Activated naive CD4-positive, alpha-beta T cell treated with anti-CD3 and anti-CD28 coated beads, Interleukin-2, amount 50 U/mL, for 72 hours (primary cell): ENCODE measurements around the gene SHLD1. TPM values are rescaled to one million over a fixed set of nuclear protein-coding genes. Genes with fewer than 3 reads are reported as not detected.
"Not testable (repeated sequence)": the region's sequence is repeated elsewhere in the genome, so short reads cannot be mapped to it uniquely, and the experiment has no call there.

Experiments used
- ATAC-seq, 2 donors: fragments of 150-1000 bp; cut with Tn5 transposase; 2 replicates each; pipeline ENCODE4 v1.10.0; 2021; ENCODE audit warnings: mild to moderate bottlenecking in 2 of 2, moderate library complexity in 2 of 2
- DNase-seq, 2 donors: peaks; one replicate each; pipeline ENCODE4 v3.0.0; 2021 to 2022; ENCODE audit warnings: low spot score in 2 of 2
- H3K27ac Mint-ChIP-seq, 2 donors: one replicate each; pipeline ENCODE4 v1.8.0; 2022; ENCODE audit warnings: mild to moderate bottlenecking in 2 of 2, mixed read lengths in 2 of 2
- H3K36me3 Mint-ChIP-seq, 2 donors: one replicate each; pipeline ENCODE4 v1.8.0; 2022; ENCODE audit warnings: mixed read lengths in 2 of 2
- H3K9me3 Mint-ChIP-seq, 2 donors: one replicate each; pipeline ENCODE4 v1.8.0; 2022; ENCODE audit warnings: mixed read lengths in 2 of 2
- total RNA-seq, 2 donors: library from RNA; stranded (reverse); gene quantifications; one replicate each; pipeline ENCODE4 v1.2.3, GENCODE V29; 2022

Gene SHLD1
- total RNA-seq, 2 donors from 2014 or later = 11.2 to 14.9 TPM

DNA sequence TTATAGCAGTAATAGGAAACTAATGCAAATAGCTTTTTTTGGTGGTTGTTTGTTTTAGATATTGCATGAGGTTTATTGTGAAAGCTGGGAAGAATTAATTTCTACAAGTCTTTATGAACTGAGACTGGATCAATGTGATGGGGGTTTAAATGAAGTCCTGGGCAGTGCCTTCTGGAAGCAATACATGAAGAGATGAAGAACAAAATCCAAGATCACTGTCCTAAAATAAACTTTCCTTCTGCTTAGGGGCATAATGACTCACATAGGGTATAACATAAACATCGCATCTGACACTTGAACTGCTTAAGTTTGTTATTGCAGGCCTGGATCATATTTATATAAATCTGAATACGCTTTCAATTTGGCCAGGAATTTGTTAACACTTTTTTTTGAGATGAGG, 20.9 kb upstream of the SHLD1 start:
- Mint-ChIP-seq H3K9me3 (no peaks in the 10 kb centered on the region), H3K27ac (no peak overlapping the region), H3K36me3 (no peaks in the 10 kb centered on the region)
- DNase-seq (no peak), ATAC-seq (no peak)

DNA sequence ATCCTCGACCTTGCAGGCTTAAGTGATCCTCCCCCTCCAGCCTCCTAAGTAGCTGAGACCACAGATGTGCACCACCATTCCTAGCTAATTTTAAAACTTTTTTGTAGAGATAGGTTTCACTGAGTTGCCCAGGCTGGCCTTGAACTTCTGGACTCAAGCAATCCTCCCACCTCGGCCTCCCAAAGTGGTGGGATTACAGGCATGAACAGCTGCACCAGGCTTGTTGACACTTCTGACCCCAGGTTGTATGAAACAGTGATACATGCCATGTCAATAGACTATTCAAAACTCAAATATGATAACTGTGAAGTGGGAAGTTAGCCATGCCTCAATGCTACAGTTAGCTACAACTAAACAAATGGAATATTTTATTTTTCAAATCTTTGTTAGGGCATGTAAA, 20.1 kb upstream of the SHLD1 start:
- ATAC-seq (no peak), DNase-seq (no peak)
- no peak overlapping the region for H3K27ac Mint-ChIP-seq
- H3K36me3 Mint-ChIP-seq = no peaks in the 10 kb centered on the region
- H3K9me3 Mint-ChIP-seq = no peaks in the 10 kb centered on the region

- ATAC-seq (no peak), DNase-seq (no peak)
- Mint-ChIP-seq H3K36me3 (no peaks in the 10 kb centered on the region), H3K27ac (no peak overlapping the region), H3K9me3 (no peaks in the 10 kb centered on the region)
These were observed 18.3 kb upstream of the SHLD1 start for GRCh38 chr20:5731753-5732366.

DNA sequence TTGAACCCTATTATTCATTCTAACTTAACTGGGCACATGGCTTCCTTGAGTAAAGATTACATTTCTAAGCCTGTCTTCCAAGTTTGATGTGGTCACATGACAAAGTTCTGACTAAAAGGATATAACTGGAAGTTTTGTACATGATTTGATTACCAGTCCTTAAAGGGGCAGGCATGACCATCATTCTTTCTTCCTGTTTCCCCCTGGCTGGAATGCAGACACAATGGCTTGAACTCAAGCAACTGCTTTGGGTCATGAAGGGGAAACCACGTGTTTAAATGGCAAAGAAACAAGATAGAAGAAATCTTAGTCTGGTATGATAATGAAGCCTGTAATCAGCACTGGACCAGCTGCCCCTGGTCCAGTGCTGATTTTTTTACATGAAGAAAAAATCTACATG, 15.6 kb upstream of the SHLD1 start:
- no peak for ATAC-seq
- Mint-ChIP-seq H3K36me3 (no peaks in the 10 kb centered on the region), H3K9me3 (no peaks in the 10 kb centered on the region), H3K27ac (no peak overlapping the region)
- no peak for DNase-seq

DNA sequence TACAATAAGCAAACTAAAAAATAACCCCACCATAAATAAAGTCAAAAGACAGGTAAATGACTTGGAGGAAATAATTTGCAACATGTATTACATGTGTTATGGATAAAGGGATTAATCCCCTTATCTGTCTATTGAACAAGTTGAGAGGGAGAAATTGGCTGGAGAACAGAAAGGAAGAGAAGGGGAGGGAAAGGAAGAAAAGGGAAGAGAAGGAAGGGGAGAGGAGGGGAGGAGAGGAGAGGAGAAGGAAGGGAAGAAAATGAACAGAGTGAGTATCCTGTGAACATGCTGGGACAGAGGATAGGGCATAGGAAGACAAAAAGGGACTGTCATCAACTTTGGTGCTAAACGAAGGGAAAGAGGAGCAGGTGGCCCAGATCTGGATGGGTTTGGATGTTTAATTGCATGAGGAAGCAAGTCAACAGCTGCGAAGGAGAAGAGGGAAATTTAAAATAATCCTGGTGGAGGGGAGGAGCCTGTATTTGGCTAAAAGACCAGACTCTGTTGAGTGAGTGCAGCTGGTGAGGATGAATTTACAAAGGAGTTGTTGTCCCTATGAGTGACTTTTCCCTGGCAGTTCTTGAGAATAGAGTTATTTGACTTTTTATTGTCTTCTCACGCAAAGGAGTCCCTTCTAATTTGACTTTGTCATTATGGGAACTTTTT, 14.2 kb upstream of the SHLD1 start:
- peak overlapping the region in 1 of 2 donors; percentile 5 for H3K27ac Mint-ChIP-seq
- ATAC-seq (no peak), DNase-seq (no peak)
- H3K9me3 Mint-ChIP-seq = no peaks in the 10 kb centered on the region
- H3K36me3 Mint-ChIP-seq = no peaks in the 10 kb centered on the region

DNA sequence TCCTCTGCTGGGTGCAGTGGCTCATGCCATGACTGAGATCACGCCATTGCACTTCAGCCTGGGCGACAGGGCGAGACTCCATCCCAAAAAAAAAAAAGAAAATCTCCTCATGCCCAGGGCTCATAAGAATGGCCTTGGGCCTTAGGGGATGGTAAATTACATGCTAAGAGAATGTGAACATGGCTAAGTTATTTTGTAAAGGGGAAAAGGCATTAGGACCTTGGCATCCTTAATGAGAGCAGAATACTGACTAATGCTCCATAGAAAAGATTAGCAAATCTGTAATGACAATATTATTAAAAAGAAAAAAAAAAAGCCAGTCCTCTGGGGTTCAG, 12.6 kb upstream of the SHLD1 start:
- peak overlapping the region in 1 of 2 donors; percentile 55 for H3K27ac Mint-ChIP-seq
- ATAC-seq (no peak), DNase-seq (no peak)
- no peaks in the 10 kb centered on the region for H3K9me3 Mint-ChIP-seq
- H3K36me3 Mint-ChIP-seq = no peaks in the 10 kb centered on the region

- ATAC-seq (peak; percentile 26 to 31), DNase-seq (no peak)
- no peaks in the 10 kb centered on the region for H3K9me3 Mint-ChIP-seq
- H3K27ac Mint-ChIP-seq = peak overlapping the region; percentile 55 to 69
- H3K36me3 Mint-ChIP-seq = no peaks in the 10 kb centered on the region
These were observed 12.2 kb upstream of the SHLD1 start for GRCh38 chr20:5737966-5738365.

GRCh38 chr20:5740643-5741042, 9.6 kb upstream of the SHLD1 start:
- not testable (repeated sequence) for DNase-seq, H3K27ac Mint-ChIP-seq, ATAC-seq, H3K9me3 Mint-ChIP-seq, H3K36me3 Mint-ChIP-seq

DNA sequence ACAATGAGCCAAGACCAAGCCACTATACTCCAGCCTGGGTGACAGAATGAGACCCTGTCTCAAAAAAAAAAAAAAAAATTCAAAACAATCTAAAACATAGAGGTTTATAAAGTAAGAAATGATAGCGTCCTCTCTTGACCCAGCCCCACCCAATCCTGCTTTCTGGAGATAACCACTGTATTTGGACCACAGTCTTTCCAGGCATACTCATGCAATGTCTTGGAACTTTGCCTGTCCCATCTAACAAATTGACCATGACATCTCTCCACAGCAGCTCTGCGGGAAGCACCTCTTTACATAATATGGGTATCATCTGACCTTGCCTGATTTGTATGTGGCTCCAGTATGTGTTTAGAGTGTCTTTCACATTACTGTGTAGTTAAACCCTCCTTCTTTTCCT, 9.1 kb upstream of the SHLD1 start:
- no peak for ATAC-seq
- H3K9me3 Mint-ChIP-seq = no peaks in the 10 kb centered on the region
- no peaks in the 10 kb centered on the region for H3K36me3 Mint-ChIP-seq
- no peak overlapping the region for H3K27ac Mint-ChIP-seq
- no peak for DNase-seq

- DNase-seq (no peak), ATAC-seq (no peak)
- Mint-ChIP-seq H3K27ac (no peak overlapping the region), H3K36me3 (no peaks in the 10 kb centered on the region), H3K9me3 (no peaks in the 10 kb centered on the region)
These were observed 8.2 kb upstream of the SHLD1 start for GRCh38 chr20:5742041-5742440.

DNA sequence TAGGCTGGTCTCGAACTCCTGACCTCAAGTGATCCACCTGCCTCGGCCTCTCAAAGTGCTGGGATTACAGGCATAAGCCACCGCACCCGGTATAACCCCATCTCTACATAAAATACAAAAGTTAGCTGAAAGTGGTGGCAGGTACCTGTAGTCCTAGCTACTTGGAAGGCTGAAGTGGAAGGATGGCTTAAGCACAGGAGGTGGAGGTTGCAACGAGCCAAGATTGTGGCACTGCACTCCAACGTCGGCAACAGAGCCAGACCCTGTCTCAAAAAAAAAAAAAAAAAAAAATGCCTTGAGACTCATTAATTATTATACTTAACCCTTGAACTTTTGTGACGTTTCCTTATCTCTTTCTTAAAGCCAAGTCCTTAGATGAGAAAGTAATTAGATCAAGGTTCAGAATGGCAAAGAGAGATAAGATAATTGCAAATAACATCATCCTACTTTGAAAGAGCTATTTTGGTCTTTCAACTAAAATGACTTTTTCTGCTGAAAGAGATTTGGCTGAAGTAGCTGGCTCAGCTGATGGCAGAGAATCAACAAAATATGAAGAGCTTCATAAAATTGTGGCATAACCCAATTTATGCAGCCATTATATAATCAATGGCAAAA, 4.7 kb upstream of the SHLD1 start:
- no peak for ATAC-seq
- H3K27ac Mint-ChIP-seq = no peak overlapping the region
- peaks cover 8% of the 10 kb centered on the region in 2 donors for H3K36me3 Mint-ChIP-seq
- H3K9me3 Mint-ChIP-seq = peaks cover 0 to 4% of the 10 kb centered on the region in 2 donors
- no peak for DNase-seq

DNA sequence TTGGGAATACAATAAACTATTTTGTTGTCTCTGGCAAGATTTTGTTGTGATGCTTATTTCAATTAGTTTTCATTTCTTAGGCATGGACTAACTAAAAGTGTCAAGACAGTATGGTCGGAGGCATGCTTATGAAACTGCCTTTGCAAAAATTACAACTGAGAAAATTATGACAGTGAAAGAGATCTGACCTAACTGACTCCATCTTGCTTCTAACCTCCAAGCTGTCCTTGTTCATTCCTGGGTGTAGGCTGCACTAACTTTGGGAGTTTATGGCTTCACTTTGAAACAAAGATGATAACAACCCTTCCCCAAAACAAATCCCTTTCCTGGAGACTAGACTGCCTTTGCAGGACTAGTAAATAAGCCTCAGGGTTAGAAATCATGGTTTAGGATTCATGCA, 4.1 kb upstream of the SHLD1 start:
- H3K36me3 Mint-ChIP-seq = peaks cover 12% of the 10 kb centered on the region in 2 donors
- peaks cover 0 to 4% of the 10 kb centered on the region in 2 donors for H3K9me3 Mint-ChIP-seq
- no peak overlapping the region for H3K27ac Mint-ChIP-seq
- DNase-seq (no peak), ATAC-seq (no peak)

- DNase-seq (no peak), ATAC-seq (no peak)
- peaks cover 0 to 4% of the 10 kb centered on the region in 2 donors for H3K9me3 Mint-ChIP-seq
- peaks cover 20% of the 10 kb centered on the region in 2 donors for H3K36me3 Mint-ChIP-seq
- no peak overlapping the region for H3K27ac Mint-ChIP-seq
These were observed 2.0 kb upstream of the SHLD1 start for GRCh38 chr20:5748246-5748645.

GRCh38 chr20:5749512-5749951, 669 bp upstream of the SHLD1 start:
- ATAC-seq = not testable (repeated sequence)

DNA sequence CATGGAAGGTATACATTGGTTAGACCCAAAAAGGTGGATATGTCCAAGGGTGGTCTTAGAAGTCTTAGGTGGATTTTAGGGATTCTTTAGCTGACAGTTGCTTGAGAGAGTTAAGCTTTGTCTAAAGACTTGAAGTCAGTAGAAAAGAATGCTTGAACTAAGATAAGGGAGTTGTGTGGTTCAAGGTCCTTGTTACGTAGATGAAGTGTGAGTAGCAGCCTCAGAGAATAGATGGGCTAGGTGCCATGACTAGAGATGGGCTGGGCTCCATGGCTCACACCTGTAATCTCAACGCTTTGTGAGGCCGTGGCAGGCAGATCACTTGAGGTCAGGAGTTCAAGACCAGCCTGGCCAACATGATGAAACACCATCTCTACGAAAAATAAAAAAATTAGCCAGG, 1.7 kb downstream of the SHLD1 start:
- ATAC-seq (no peak), DNase-seq (no peak)
- Mint-ChIP-seq H3K36me3 (peaks cover 20% of the 10 kb centered on the region in 2 donors), H3K9me3 (peaks cover 0 to 4% of the 10 kb centered on the region in 2 donors), H3K27ac (no peak overlapping the region)

More at GRCh38 chr20:5749512-5749951, 669 bp upstream of the SHLD1 start:
- H3K9me3 Mint-ChIP-seq, DNase-seq: not testable (repeated sequence)
- Mint-ChIP-seq H3K27ac (peak overlapping the region in 1 of 2 donors; percentile 96), H3K36me3 (peaks cover 20% of the 10 kb centered on the region in 2 donors)

DNA sequence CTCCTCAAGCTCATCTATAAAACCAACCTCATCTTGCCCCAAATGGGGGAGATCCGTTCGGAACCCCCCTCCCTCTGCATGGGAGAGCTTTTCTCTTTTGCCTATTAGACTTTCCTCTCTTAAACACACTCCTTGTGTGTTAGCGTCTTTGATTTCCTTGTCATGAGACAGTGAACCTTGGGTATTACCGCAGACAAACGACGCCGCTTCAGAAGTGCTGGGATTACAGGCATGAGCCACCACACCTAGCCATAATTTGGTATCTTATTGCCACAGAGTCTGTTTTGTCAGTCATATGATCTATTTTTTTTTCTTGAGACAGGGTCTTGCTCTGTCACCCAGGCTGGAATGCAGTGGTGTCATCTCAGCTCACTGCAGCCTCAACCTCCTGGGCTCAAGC, 3.6 kb downstream of the SHLD1 start:
- H3K27ac Mint-ChIP-seq = no peak overlapping the region
- DNase-seq = no peak
- peaks cover 20 to 26% of the 10 kb centered on the region in 2 donors for H3K36me3 Mint-ChIP-seq
- ATAC-seq = no peak
- peaks cover 0 to 4% of the 10 kb centered on the region in 2 donors for H3K9me3 Mint-ChIP-seq

DNA sequence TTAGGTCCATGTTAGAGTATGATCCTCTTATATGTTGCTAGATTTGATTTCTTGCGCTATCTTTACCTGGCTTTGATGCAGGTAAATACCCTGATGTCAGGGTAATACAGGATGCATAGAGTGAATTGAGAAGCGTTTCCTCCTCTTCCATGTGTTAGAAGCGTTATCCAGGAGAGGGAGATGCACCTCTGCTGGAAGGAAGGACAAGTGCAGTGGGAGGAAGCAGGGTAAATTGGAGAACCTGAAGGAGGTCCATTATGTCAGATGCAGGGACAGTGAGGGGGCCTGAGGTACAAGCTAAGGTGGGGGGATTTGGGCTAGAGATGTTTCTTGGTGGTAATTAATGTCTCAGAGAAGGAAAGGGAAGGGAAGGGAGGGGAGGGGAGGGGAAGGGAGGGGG, 7.7 kb downstream of the SHLD1 start:
- DNase-seq = no peak
- H3K9me3 Mint-ChIP-seq = no peaks in the 10 kb centered on the region
- no peak overlapping the region for H3K27ac Mint-ChIP-seq
- peaks cover 0 to 13% of the 10 kb centered on the region in 2 donors for H3K36me3 Mint-ChIP-seq
- no peak for ATAC-seq
